ENCODE results near the gene EDA. TPM values are rescaled to one million over a fixed set of nuclear protein-coding genes. Genes with fewer than 3 reads are reported as not detected.

EDA gene
- total RNA-seq, 1 experiment from 2014 or later = 0.15 TPM

- Histone ChIP-seq H3K4me1 (ENCODE audit: insufficient read depth, low read length) (no peaks in the 10 kb centered on the region), H3K4me2 (ENCODE audit: low read length) (no peak overlapping the region), H2AFZ (ENCODE audit: low read length) (no peak overlapping the region), H3K27me3 (ENCODE audit: low read length) (no peaks in the 10 kb centered on the region), H3K36me3 (ENCODE audit: low read depth, low read length) (no peaks in the 10 kb centered on the region), H3K9ac (ENCODE audit: low read length) (no peak overlapping the region), H3K27ac (ENCODE audit: low read length) (no peak overlapping the region), H3K4me3 (ENCODE audit: low read length) (no peak overlapping the region), H3K79me2 (ENCODE audit: low read length) (no peaks in the 10 kb centered on the region), H3F3A (ENCODE audit: low read length, unreplicated experiment) (no peaks in the 10 kb centered on the region), H3K9me2 (replicated peaks; ENCODE audit: low read length) (no peaks in the 10 kb centered on the region), H4K20me1 (ENCODE audit: low read length) (no peaks in the 10 kb centered on the region), H3K9me3 (ENCODE audit: low read length) (no peaks in the 10 kb centered on the region)
- TF ChIP-seq EZH2 (IDR thresholded peaks at IDR 0.05; ENCODE audit: low read length, unreplicated experiment) (no peak), EZH2phosphoT487 (IDR thresholded peaks at IDR 0.05; ENCODE audit: borderline replicate concordance, low read length) (no peak), CTCF (conservative IDR thresholded peaks at IDR 0.05; ENCODE audit: low read depth, low read length) (no peak)
- intact Hi-C loops (cut with micrococcal nuclease) = no loop called here
- ChIA-PET CTCF (no interaction called here), POLR2A (ENCODE audit: unreplicated experiment) (no interaction called here)
- BruUV-seq (replicated peaks) = no TSS peak
- ATAC-seq = no peak
- no peak for DNase-seq
Measured at GRCh38 chrX:69900491-69900890, 284.6 kb downstream of the EDA start.

- ChIA-PET POLR2A (ENCODE audit: unreplicated experiment) (no interaction called here), CTCF (no interaction called here)
- DNase-seq = no peak
- no peaks in the 10 kb centered on the region for H4K20me1 ChIP-seq (ENCODE audit: low read length)
- no TSS peak for BruUV-seq (replicated peaks)
- H3K27me3 ChIP-seq (ENCODE audit: low read length) = no peaks in the 10 kb centered on the region
- TF ChIP-seq EZH2phosphoT487 (IDR thresholded peaks at IDR 0.05; ENCODE audit: borderline replicate concordance, low read length) (no peak), EZH2 (IDR thresholded peaks at IDR 0.05; ENCODE audit: low read length, unreplicated experiment) (no peak), CTCF (conservative IDR thresholded peaks at IDR 0.05; ENCODE audit: low read depth, low read length) (no peak)
- no peak overlapping the region for H3K4me2 ChIP-seq (ENCODE audit: low read length)
- H3K9ac ChIP-seq (ENCODE audit: low read length) = no peak overlapping the region
- H3K4me3 ChIP-seq (ENCODE audit: low read length) = no peak overlapping the region
- intact Hi-C loops (cut with micrococcal nuclease) = no loop called here
- no peaks in the 10 kb centered on the region for H3K79me2 ChIP-seq (ENCODE audit: low read length)
- H2AFZ ChIP-seq (ENCODE audit: low read length) = no peak overlapping the region
- no peak overlapping the region for H3K27ac ChIP-seq (ENCODE audit: low read length)
- no peaks in the 10 kb centered on the region for H3K4me1 ChIP-seq (ENCODE audit: insufficient read depth, low read length)
- no peaks in the 10 kb centered on the region for H3K9me3 ChIP-seq (ENCODE audit: low read length)
- H3K9me2 ChIP-seq (replicated peaks; ENCODE audit: low read length) = no peaks in the 10 kb centered on the region
- no peaks in the 10 kb centered on the region for H3K36me3 ChIP-seq (ENCODE audit: low read depth, low read length)
- ATAC-seq = no peak
- no peaks in the 10 kb centered on the region for H3F3A ChIP-seq (ENCODE audit: low read length, unreplicated experiment)
Measured at GRCh38 chrX:69906447-69906846, 290.5 kb downstream of the EDA start.

DNA sequence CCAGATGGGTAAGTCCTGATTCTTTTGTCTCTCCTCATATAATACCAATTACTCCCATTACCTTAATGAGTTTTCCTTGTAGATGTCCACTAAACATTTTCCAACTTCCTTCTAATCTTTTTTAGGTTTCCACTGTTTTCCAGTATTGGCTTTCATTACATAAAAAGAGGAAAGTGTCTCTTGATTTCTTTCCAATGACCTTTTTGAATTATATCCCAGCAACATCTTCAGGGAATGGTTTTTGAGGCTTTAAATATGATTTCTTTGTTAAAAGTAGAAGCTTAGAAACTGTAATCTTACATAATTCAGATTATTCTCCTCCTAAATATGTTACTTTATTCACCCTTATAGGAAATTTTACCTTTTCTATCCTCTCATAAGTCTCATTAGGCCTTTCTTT is 298.9 kb downstream of the EDA start:
- Histone ChIP-seq H3K9me3 (ENCODE audit: low read length) (no peaks in the 10 kb centered on the region), H3K9ac (ENCODE audit: low read length) (no peak overlapping the region), H3K27ac (ENCODE audit: low read length) (no peak overlapping the region), H3K4me3 (ENCODE audit: low read length) (no peak overlapping the region), H3F3A (ENCODE audit: low read length, unreplicated experiment) (no peaks in the 10 kb centered on the region), H4K20me1 (ENCODE audit: low read length) (no peaks in the 10 kb centered on the region), H3K4me2 (ENCODE audit: low read length) (no peak overlapping the region), H3K4me1 (ENCODE audit: insufficient read depth, low read length) (no peaks in the 10 kb centered on the region), H3K9me2 (replicated peaks; ENCODE audit: low read length) (no peaks in the 10 kb centered on the region), H2AFZ (ENCODE audit: low read length) (no peak overlapping the region), H3K27me3 (ENCODE audit: low read length) (no peaks in the 10 kb centered on the region), H3K36me3 (ENCODE audit: low read depth, low read length) (no peaks in the 10 kb centered on the region), H3K79me2 (ENCODE audit: low read length) (no peaks in the 10 kb centered on the region)
- intact Hi-C loops (cut with micrococcal nuclease) = no loop called here
- ATAC-seq (no peak), DNase-seq (no peak)
- TF ChIP-seq EZH2 (IDR thresholded peaks at IDR 0.05; ENCODE audit: low read length, unreplicated experiment) (no peak), EZH2phosphoT487 (IDR thresholded peaks at IDR 0.05; ENCODE audit: borderline replicate concordance, low read length) (no peak), CTCF (conservative IDR thresholded peaks at IDR 0.05; ENCODE audit: low read depth, low read length) (no peak)
- ChIA-PET CTCF (no interaction called here), POLR2A (ENCODE audit: unreplicated experiment) (no interaction called here)
- no TSS peak for BruUV-seq (replicated peaks)

Measured in PC-3 (cell line).